SW480 (cell line): ENCODE data around the gene MBD3L2B.
"Not testable (repeated sequence)": the region's sequence is repeated elsewhere in the genome, so short reads cannot be mapped to it uniquely, and the experiment has no call there.

Experiments used
- DNase-seq: peaks from one replicate; pipeline ENCODE4 v3.0.0-alpha.2; 2016; ENCODE audit warnings: low spot score

Gene MBD3L2B

GRCh38 chr19:7021331-7021730 lies at the start of gene MBD3L2B:
Gene MBD3L2B (minus strand): TSS chr19:7021431. CDS start chr19:7021397, 34 bp downstream.
- not testable (repeated sequence) for DNase-seq

DNA sequence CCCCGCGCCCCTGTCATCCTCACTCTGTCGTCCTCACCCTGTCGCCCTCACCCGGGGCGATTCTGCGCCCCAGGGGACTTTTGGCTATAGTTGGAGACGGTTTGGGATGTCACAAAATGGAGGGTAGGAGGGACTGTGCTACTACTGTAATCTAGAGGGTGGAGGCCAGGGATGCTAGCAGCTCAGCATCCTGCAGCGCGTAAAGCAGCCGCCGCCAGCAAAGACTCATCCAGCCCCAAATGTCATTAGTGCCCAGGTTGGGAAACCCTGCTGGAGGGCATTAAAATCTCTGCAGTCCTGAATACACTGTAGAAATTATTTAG lies 48.6 kb upstream of the MBD3L2B start:
- DNase-seq = no peak

DNA sequence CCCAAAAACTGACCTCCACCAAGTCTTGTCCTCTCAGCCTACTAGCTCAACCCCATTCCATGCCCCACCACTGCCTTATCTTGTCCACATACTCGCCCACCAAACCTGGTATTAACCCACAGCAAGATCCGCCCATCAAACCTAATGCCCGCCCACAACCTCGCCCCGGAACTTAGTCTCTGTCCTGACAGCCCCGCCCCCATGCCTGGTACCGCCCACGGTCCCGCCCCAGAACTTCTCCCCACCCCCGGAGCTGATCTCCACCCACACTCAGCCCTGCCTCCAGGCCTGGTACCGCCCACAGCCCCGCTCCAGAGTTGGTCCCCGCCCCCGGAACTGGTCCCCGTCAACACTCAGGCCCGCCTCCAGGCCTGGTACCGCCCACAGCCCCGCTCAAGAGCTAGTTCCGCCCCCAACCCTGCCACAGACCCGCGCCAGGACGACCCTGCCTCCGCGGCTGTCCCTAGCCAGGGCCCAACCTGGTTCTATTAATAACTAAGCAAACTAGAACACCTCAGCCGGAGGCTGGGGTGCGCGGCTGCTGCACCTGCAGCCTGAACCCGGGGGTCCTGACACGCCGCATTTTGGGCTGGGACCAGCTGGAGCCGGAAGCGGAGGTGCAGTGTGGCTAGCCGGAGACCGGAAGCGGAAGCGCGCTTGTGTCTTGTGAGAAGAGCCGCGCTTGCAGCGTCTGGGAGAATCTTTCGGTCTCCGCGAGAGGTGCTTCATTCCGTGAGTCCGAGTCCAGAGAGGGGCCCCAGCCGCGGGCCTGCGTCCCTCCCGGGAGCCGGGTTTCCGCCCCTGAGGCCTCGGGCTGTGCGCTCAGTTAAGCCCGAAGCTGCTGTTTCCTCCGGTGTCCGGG lies 48.0 kb upstream of the MBD3L2B start, which contains the start of gene ZNF557:
ZNF557 (plus strand) TSS at position 662 of the 862 bp plus-strand sequence. CDS start 5,372 bp downstream, outside the sequence.
- peak; percentile 93 for DNase-seq

DNA sequence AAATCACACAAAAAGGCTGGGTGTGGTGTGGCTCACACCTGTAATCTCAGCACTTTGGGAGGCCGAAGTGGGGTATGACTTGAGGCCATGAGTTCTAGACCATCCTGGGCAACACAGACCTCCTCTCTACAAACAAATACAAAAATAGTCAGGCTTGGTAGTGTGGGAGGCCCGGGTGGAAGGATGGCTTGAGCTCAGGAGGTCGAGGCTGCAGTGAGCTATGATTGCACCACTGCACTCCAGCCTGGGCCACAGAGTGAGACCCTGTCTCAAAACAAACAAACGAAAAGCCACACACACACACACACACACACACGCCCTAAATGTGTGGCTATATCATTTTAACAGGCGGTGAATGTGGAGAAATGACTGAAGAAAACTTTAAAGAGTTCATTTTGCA lies 47.4 kb upstream of the MBD3L2B start:
- DNase-seq = no peak

DNA sequence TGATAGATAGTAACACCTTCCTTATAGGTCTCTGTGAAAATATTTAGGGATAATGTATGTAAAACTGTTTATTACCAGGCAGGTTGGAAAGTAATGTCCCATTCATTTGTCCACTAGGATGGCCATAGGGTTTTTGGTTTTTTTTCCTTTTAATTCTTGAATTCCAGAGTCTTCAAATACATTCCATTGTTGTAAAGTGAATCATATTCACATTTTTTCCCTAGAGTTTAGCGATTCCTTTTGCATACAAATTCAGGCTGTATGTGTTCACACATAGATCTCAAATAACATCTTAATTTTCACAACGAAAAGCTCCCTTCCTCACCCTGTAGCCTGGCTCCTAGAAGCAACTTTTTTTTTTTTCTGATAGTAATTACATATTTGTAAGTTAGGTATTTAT lies 46.5 kb upstream of the MBD3L2B start:
- no peak for DNase-seq

- peak; percentile 18 for DNase-seq
Observed at GRCh38 chr19:7067122-7067521, 45.9 kb upstream of the MBD3L2B start.

- no peak for DNase-seq
Observed at GRCh38 chr19:7063764-7064418, 42.7 kb upstream of the MBD3L2B start.

GRCh38 chr19:7063339-7063738 lies 42.1 kb upstream of the MBD3L2B start:
- no peak for DNase-seq

DNA sequence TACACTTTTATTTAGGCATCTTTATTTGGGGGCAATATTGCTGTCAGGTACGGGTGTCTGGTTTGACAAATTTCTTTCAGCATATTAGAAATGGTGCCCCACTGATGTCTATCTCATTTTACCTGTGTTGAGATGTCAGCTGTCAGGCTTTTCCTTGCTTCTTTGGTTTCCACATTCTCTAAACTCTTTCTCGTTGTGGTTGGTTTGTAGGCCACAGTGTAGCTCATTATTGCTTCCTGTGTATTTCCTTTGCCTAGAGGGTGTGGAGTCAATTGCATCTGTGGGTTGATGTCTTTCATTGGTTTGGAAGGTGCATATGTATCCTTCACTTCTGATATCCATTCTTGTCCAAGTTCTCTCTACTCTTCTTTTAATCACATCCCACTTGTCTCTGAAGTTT lies 38.7 kb upstream of the MBD3L2B start:
- DNase-seq = not testable (repeated sequence)

GRCh38 chr19:7058576-7058975 lies 37.3 kb upstream of the MBD3L2B start, which contains the start of gene MBD3L3:
Gene MBD3L3 (minus strand): TSS chr19:7058676. CDS start chr19:7058605, 71 bp downstream.
- DNase-seq = not testable (repeated sequence)

DNA sequence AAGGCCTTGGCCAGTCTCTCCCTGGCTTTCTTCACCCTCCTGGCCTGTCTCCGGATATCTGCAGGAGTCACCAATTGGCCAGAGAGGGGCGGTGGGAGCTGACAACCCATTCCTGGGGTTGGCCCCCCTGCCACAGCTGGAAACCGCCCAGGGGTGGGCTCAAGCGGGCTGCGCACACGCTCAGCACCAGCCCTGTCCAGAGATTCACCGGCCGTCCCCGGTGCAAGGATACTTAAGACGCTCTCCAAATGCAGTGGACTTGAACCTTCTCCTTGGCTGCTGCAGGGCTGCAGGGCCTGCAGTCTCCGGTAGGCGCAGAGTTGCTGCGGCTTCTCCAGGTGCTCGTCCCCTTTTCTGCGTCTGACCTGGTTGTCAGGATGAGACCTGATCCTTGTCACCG lies 35.1 kb upstream of the MBD3L2B start:
- DNase-seq = not testable (repeated sequence)

- DNase-seq = not testable (repeated sequence)
Observed at GRCh38 chr19:7055679-7056078, 34.4 kb upstream of the MBD3L2B start.

DNA sequence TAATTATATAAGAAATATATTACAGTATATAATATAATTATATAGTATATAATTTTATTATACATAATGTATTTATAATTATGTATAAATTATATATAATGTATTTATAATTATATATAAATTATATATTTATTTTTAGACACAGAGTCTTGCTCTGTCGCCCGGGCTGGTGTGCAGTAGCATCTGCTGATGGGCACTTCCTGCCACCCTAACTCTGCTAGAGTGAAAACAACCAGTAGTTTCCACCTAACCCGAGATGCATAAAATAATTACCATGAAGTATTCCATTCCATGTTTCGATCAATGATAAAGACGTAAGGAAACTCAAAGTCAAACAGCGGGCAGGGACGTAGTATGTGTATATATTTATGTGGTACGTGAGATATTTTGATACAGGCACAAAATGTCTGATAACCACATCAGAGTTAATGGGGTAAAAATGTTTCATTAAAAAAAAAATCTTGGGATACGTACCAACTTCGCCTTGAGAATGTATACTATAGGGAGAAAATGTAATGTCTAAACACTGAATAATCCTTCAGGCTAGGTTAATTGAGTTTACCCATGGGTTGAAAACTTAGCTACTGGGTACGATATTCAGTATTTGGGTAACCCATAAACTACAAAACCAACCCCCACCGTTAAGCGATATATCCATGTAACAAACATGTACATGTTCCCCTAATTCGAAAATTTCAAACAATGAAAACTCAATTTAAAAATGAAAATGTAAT lies 33.6 kb upstream of the MBD3L2B start:
- not testable (repeated sequence) for DNase-seq

GRCh38 chr19:7052896-7053295 lies 31.7 kb upstream of the MBD3L2B start:
- DNase-seq = not testable (repeated sequence)

GRCh38 chr19:7051421-7051820 lies 30.2 kb upstream of the MBD3L2B start:
- DNase-seq = not testable (repeated sequence)

GRCh38 chr19:7049021-7049420 lies 27.8 kb upstream of the MBD3L2B start, which contains the start of gene MBD3L2:
Gene MBD3L2 (plus strand): TSS chr19:7049321. CDS start chr19:7049374, 53 bp downstream.
- not testable (repeated sequence) for DNase-seq

- DNase-seq = not testable (repeated sequence)
Observed at GRCh38 chr19:7041563-7041962, 20.3 kb upstream of the MBD3L2B start.

GRCh38 chr19:7040079-7040478 lies 18.8 kb upstream of the MBD3L2B start, which contains the start of gene MBD3L4:
Gene MBD3L4 (minus strand): TSS chr19:7040179. CDS start chr19:7040144, 35 bp downstream.
- DNase-seq = not testable (repeated sequence)

DNA sequence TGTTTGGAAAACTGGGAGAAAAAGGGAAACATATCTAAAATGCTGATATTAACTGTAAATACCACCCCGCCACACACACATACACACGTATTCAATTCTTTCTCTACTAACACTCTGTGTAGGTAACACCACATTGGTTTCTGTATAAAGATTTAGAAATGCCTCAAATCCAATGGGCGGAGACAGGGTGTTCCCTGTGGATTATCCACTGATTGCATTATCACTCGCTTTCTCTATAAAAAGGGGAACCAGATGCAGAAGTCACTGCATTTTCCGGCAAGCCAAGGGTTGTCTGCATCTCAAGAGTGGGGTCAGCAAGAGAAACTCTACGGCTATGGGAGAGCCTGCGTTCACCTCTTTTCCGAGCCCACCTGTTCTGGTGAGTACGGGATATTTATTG lies 9.0 kb upstream of the MBD3L2B start, which contains the start of gene MBD3L5:
MBD3L5 (plus strand) TSS at position 301 of the 400 bp plus-strand sequence; CDS start at position 335, 34 bp downstream.
- DNase-seq = not testable (repeated sequence)

DNA sequence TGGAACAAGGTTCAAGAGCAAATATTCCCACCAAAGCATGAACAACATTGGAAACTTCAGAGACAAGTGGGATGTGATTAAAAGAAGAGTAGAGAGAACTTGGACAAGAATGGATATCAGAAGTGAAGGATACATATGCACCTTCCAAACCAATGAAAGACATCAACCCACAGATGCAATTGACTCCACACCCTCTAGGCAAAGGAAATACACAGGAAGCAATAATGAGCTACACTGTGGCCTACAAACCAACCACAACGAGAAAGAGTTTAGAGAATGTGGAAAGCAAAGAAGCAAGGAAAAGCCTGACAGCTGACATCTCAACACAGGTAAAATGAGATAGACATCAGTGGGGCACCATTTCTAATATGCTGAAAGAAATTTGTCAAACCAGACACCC lies 7.6 kb upstream of the MBD3L2B start:
- not testable (repeated sequence) for DNase-seq

GRCh38 chr19:7018828-7019227 lies 2.4 kb downstream of the MBD3L2B start:
- no peak for DNase-seq

- no peak for DNase-seq
Observed at GRCh38 chr19:7013678-7014077, 7.6 kb downstream of the MBD3L2B start.
